Brain pericyte (primary cell): ENCODE data around the gene HBE1.
"Not testable (repeated sequence)": the region's sequence is repeated elsewhere in the genome, so short reads cannot be mapped to it uniquely, and the experiment has no call there.

ENCODE experiments used
- DNase-seq: peaks from one replicate; pipeline ENCODE4 v3.0.0-alpha.2; 2012; ENCODE audit warnings: low read depth, low spot score

HBE1 gene

DNA sequence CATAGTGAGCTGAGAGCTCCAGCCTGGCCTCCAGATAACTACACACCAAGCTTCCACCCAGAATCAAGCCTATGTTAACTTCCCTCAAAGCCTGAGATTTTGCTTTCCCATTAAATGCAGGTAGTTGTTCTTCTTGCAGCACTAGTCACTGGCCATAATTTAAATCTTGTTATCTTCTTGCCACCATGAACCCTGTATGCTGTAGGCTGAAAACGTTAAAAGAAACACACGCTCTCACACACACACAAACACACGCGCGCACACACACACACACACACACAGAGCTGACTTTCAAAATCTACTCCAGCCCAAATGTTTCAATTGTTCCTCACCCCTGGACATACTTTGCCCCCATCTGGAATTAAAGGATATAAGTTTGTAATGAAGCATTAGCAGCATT lies 16.3 kb downstream of the HBE1 start:
- not testable (repeated sequence) for DNase-seq

DNA sequence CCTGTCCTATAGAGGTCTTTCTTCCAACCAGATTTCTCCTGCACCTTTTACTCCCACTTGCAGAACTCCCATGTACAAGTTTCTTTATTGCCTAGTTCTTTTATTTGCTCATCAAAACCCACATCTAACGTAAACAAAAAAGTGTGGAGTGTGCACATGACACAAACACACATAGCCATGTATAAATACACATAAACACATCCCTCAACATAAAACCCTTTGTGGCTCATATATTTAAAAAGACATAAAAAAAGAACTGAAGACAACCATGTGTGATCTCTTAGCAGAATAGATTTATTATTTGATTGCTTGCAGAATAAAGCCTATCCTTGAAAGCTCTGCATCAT lies 16.9 kb downstream of the HBE1 start:
- no peak for DNase-seq

DNA sequence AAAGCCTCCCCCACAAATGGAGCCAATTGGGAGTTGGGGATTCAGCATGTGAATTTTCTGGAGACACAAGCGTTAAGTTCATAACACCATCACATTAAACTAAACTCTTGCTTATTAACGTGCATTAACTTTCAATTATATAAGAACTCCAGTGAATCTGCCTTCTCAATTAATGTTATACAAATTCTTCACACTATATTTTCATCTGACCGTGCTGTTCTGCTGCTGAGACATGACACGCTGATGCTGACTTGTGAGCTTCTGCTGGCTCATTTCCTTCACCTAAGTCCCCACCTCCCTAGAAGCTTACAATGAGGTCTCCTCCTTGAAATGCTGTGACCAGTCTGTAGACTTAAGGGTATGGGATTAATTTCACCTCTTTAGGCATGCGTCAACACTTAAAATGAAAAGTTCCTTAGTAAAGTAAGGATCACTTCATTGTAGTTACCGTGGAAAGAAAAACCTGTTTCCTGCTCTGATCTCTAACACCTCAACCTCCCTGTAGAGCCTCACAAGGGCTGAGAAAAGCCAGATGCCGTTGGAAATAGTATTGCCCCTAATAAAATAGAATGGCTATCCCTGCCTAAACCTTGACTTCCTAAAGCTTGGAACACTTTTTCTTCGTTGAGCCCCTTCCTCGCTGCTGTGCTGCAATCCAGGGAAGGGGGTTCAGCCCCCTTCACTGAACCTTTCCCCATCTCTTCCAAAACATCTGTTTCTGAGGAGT lies 17.4 kb downstream of the HBE1 start:
- DNase-seq = no peak

DNA sequence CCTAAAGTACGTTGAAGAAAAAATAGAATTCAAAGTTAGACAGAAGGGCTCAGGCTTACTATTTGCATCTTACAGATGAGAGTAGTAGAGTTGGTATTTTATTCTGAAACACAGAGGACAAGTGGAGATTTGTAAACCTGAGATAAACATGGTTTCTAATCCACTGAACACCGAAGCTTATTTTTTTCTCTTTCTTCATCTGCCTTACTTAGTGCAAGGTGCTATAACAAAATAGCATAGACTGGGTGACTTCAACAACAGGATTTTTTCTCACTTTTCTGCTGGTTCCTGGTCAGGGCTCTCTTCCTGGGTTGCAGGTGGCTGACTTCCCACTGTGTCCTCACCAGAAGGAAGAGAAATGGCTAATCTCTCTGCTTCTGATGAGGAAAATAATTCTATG lies 18.0 kb downstream of the HBE1 start:
- DNase-seq = no peak

DNA sequence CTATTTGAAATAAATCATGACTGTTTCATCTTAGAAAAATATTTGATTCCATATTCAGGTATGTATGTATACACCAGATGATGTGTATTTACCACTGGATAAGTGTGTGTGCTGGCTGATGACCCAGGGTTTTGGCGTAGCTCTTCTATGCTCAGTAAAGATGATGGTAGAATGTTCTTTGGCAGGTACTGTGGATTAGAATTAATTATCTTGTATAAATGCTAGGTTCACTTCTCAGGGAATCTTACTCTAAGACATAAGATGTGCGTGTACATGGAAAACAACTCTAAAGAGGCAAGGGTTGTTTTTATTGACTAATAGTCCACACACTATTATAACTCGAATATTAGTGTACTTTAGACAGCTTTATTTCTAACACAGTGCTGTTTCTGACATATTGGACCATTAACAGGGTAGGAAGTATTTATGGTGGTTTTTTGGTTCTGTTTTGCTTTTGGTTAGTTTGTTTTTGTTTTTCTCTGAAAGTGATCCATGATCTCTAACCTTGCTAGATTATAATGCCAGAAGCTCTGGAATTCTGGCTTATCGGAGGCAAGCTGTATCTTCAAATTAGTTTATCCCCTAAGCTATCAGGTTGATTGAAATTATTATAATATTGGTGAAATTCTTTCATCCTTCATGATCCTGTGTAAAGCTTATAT lies 19.1 kb downstream of the HBE1 start:
- no peak for DNase-seq

DNA sequence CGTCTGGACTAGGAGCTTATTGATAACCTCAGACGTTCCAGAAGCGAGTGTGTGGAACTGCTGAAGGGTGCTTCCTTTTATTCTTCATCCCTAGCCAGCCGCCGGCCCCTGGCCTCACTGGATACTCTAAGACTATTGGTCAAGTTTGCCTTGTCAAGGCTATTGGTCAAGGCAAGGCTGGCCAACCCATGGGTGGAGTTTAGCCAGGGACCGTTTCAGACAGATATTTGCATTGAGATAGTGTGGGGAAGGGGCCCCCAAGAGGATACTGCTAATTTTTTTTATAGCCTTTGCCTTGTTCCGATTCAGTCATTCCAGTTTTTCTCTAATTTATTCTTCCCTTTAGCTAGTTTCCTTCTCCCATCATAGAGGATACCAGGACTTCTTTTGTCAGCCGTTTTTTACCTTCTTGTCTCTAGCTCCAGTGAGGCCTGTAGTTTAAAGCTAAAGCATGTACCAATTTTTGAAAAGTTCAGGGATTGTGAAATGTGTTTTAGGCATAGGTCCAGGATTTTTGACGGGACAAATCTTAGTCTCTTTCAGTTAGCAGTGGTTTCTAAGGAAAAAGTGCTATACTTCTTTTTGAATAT lies 19.8 kb downstream of the HBE1 start, which contains the start of gene HBG1:
TSS of gene HBG1 (minus strand) at position 51 of the 590 bp plus-strand sequence. CDS start 53 bp downstream, outside the sequence.
- not testable (repeated sequence) for DNase-seq

DNA sequence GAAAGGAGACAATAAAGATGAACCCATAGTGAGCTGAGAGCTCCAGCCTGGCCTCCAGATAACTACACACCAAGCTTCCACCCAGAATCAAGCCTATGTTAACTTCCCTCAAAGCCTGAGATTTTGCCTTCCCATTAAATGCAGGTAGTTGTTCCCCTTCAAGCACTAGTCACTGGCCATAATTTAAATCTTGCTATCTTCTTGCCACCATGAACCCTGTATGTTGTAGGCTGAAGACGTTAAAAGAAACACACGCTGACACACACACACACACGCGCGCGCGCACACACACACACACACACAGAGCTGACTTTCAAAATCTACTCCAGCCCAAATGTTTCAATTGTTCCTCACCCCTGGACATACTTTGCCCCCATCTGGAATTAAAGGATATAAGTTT lies 21.2 kb downstream of the HBE1 start:
- DNase-seq = not testable (repeated sequence)

DNA sequence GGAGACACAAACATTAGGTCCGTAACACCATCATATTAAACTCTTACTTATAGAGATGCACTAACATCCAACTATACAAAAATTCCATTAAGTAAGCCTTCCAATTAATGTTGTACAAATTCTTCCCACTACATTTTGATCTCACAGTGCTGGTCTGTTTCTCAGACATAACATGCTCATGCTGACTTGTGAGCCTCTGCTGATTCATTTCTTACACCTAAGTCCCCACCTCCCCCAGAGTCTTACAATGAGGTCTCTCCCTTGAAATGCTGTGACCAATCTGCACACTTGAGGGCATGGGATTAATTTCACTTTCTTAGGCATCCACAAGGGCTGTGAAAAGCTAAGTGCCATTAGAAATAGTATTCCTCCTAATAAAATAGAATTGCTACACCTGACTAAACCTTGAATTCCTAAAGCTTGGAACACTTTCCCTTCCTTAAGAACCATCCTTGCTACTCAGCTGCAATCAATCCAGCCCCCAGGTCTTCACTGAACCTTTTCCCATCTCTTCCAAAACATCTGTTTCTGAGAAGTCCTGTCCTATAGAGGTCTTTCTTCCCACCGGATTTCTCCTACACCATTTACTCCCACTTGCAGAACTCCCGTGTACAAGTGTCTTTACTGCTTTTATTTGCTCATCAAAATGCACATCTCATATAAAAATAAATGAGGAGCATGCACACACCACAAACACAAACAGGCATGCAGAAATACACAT lies 22.1 kb downstream of the HBE1 start:
- no peak for DNase-seq

DNA sequence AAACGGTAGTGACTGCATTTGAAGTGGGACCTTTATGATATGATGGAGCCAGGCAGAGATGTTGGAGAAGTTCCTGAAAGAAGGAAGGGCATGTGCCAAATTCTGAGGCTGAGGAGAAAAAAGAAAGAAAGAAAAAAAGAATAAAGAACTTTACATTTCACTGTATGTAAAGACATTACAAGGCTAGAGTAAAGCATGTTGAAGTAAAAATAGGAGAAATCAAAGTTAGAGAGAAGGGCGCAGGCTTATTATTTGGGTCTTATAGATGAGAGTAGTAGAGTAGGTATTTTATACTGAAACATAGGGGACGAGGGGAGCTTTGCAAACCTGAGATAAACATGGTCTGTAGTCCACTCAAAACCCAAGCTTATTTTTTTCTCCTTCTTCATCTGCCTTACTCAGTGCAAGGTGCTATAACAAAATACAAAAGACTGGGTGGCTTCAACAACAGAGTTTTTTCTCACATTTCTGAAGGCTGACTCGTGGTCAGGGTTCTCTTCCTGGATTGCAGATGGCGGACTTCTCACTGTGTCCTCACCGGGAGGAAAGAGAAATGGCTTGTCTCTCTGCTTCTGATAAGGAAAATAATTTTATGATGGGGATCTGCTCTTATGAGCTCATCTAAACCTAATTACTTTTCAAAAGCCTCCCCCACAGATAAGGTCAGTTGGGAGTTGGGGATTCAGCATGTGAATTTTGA lies 22.8 kb downstream of the HBE1 start:
- DNase-seq = no peak

DNA sequence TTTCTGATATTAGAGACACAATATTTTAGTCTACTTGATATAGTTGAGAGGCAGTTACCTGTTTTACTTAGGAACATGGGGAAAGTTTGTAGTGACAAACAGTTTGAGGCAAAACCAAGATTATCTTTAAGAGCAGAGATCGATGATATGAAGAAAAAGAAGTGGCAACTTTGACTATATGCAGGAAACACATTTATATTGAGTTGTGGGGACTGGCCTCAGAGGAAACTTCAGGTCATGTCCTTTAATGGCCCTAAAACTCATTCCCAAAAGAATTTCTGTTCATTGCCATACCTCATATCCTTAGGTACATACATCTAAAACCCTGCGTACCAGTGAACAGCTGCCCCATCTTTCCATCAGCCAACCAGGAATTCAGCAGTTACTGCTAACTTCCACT lies 24.6 kb downstream of the HBE1 start:
- DNase-seq = no peak

DNA sequence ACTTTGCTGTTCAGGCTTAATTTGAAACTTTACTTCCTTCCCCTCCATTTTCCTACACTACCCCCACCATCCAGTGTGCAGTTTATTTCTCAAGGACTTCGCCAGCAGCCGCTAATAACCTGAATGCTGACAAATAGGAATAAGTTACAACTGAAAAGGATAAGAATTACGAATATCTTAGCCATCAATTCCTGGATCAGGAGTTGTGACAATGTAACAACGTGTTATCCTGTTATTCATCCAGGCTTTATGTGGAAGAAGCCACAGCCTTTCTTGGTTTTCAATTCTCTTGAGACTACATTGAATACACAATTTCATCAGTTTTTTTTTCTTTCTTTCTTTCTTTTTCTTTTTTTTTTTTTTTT lies 25.9 kb downstream of the HBE1 start:
- DNase-seq = no peak

DNA sequence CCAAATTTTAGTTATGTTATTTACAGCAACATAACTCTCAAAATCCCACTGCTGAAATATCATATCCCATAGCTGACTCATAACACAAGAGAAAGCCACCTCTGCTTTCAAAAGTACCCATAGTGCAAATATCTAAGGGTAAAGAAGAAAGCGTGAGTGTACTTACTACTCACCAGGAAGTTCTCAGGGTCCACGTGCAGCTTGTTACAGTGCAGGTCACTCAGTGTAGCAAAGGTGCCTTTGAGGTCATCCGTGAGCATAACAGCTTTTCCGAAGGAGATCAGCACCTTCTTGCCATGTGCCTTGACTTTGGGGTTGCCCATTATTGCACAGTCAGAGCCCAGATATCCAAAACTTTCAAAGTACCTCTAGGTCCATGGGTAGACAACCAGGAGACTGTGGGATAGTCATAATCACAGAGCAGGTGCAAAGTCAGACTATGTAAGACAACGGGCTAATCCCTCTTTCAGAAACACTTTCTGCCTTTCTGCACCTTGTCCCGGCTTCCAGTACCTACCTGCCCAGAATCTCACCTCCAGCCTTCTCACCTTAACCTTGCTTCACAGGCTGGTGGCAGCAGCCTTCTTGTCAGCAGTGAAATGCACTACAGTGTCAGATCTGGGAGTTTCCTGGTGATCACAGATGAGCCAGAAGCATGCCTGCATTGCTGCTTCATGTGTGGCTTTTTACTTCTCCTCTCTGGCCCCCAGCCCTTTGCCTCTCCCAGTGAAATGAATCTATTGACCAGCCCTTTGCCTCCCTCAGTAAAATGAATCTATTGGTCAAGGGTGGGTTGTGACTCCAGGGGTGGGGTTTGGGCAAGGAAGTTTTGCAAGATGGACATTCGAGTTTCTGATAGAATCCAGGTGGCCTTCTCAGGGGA lies 26.6 kb downstream of the HBE1 start:
- no peak for DNase-seq

DNA sequence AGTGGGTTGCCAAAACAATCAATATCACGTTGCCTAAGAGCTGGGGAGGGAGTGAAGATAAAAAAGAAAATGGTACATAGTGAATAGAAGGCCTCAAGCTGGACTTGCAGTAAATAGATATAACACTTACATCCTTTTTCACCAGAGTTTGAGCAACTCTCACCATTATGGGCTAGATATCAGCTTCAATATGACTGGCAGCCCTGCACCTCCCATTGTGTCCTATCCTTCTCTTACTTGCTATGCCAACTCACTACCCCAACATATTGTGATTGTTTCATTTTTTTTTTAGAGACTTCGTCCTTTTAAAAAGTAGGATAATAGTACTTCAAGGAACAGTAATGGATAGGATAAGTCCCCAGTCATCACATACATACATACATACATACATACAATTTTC lies 27.5 kb downstream of the HBE1 start:
- DNase-seq = no peak

DNA sequence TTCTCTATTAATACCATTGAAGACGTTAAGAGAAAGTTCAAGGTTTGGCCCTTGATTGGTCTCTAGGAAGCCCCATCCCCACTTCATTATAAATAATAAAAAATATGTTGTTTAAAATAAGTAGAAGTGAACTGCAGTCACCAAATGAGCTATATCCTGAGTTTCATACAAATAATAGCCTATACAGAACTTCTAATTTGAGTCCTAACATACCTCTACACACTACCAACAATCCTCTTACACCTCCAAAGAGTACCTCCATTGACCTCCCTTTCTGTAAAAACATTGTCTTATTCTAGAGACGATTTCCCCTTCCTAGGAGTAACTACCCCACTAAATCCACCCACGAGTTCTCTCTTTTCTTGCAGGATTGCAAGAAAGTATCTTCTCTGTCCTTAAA lies 28.3 kb downstream of the HBE1 start:
- no peak for DNase-seq

DNA sequence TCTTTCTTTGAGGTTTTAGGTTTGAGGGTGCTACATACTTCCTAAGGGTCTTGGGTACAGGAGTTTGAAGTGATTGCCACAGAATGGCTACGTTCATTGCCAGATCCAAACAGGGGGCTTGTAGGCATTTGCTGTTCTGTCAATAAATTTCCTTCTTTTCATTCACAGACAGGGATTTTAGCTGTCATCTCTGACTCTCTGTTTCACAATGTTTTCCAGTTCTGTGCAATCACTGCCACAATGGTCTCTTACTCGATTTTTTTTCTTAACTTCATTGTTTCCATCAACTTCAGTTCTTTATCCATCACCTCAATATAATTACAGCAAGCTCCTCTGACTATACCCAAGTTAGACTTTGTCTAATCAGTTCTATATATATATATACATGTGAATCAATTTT lies 29.3 kb downstream of the HBE1 start:
- DNase-seq = no peak

DNA sequence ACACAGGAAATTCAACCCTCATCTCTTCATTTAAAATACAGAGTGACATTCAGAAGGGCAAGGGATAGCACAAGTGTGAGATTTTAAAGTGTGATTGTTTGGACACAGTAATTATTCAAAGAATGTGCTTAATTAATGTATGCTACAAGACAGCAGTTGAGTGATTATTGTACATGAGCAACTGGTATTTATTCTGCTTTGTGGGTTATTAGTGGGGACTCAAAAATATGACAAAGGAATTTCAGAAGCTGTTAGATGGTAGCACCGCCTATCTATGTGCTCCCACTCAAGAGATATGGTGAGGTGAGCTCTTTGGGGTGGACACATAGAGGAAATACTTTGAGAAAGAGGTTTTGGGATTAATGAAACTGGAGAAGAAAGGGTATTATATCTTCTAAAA lies 29.7 kb downstream of the HBE1 start:
- no peak for DNase-seq

DNA sequence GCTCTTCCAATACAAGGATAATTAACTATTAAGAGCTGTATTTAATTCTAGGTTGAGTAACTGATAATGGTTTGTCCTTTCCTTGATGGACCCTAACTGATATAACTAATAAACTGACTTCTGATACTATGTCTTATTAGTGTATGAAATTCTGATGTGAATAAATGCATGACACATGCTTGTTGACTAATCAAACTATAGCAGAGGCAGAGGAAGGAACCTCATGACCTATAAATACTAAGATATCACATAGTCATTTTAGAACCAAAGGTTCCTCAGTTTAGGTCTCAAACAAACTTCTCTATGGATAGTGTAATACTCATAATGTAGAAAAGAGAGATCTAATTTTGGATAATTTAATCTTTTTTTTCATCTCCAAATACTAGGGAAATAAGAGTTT lies 30.7 kb downstream of the HBE1 start:
- DNase-seq = no peak

DNA sequence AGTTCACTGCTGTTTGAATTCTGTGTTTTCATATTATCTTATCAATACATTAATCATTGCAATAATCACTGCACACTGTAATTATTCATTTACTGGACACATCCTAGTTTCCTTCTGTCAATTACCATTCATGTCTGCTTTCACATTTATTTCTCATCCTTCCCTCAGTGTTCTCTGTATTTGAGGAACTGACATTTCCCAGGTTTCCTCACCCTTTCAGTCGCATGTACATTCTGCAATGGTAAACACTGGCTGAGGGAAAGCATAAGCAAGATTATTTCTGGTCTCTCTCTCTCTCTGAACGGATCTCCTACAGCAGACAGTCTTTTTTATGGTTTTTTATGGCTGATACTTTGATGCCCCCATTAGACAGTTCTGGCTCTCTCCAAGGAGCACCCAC lies 31.3 kb downstream of the HBE1 start:
- no peak for DNase-seq

DNA sequence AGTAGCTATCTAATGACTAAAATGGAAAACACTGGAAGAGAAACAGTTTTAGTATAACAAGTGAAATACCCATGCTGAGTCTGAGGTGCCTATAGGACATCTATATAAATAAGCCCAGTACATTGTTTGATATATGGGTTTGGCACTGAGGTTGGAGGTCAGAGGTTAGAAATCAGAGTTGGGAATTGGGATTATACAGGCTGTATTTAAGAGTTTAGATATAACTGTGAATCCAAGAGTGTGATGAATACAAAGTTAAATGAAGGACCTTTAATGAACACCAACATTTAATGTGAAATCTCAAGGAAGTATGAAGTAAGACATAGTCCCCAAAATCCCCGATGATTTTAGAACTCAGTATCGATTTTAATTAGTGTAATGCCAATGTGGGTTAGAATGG lies 32.3 kb downstream of the HBE1 start:
- DNase-seq = no peak

DNA sequence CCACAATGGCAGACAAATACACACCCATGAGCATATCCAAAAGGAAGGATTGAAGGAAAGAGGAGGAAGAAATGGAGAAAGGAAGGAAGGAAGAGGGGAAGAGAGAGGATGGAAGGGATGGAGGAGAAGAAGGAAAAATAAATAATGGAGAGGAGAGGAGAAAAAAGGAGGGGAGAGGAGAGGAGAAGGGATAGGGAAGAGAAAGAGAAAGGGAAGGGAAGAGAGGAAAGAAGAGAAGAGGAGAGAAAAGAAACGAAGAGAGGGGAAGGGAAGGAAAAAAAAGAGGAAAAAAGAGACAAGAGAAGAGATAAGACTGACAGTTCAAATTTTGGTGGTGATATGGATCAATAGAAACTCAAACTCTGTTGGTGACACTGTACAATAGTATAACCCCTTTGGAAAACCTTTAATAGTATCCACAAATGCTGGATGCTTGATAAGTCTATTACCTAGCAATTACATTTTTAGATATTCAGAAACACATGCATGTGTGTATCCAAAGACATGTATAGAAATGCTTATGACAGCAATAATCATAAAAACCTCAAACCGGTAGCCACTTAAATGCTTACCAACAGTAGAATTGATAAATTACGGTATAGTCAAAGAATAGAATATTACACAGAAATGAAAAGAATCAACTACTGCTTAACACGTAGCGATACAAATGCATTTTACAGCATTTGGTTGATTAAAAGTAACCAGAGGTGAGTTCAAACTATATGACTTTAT lies 34.2 kb downstream of the HBE1 start:
- DNase-seq = no peak
